ENCODE measurements around the gene KCNMA1.

DNA sequence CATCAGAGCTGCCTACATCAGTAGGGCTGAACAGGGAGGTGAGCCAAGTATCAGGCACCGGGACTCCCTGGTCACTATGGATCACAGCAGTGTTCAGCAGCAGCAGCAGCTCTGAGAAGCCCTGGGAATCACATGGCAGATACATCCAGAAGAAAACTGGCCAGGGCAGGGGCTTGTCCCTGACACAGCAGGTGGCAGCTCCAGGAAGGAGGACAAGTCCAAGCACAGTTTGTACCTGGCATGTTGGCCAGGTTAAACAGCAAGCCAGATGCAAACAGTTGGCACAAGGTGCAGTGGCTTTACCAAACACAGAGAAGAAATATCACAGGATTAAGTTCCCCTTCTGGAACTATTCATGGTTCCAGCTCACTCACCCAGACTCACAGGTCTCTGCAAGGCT lies 139.4 kb downstream of the KCNMA1 start:
- TF ChIP-seq, protein P1, sequence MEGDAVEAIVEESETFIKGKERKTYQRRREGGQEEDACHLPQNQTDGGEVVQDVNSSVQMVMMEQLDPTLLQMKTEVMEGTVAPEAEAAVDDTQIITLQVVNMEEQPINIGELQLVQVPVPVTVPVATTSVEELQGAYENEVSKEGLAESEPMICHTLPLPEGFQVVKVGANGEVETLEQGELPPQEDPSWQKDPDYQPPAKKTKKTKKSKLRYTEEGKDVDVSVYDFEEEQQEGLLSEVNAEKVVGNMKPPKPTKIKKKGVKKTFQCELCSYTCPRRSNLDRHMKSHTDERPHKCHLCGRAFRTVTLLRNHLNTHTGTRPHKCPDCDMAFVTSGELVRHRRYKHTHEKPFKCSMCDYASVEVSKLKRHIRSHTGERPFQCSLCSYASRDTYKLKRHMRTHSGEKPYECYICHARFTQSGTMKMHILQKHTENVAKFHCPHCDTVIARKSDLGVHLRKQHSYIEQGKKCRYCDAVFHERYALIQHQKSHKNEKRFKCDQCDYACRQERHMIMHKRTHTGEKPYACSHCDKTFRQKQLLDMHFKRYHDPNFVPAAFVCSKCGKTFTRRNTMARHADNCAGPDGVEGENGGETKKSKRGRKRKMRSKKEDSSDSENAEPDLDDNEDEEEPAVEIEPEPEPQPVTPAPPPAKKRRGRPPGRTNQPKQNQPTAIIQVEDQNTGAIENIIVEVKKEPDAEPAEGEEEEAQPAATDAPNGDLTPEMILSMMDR (IDR thresholded peaks at IDR 0.05) = no peak
- TF ChIP-seq POLR2A (IDR thresholded peaks at IDR 0.05) = no peak
